Hematopoietic multipotent progenitor cell treated with erythropoietin and hydrocortisone succinate and interleukin-3 and kit ligand, for 6 days (in vitro differentiated cells): ENCODE data around the gene TMED4.

Source experiments
- DNase-seq: peaks from one replicate; pipeline ENCODE4 v3.0.0-alpha.2; 2015

TMED4 gene

GRCh38 chr7:44581879-44582603, at the start of gene TMED4:
TSS of gene TMED4 (minus strand) at chr7:44582231. CDS start at chr7:44582206, 25 bp downstream.
- peak; percentile 99 for DNase-seq

DNA sequence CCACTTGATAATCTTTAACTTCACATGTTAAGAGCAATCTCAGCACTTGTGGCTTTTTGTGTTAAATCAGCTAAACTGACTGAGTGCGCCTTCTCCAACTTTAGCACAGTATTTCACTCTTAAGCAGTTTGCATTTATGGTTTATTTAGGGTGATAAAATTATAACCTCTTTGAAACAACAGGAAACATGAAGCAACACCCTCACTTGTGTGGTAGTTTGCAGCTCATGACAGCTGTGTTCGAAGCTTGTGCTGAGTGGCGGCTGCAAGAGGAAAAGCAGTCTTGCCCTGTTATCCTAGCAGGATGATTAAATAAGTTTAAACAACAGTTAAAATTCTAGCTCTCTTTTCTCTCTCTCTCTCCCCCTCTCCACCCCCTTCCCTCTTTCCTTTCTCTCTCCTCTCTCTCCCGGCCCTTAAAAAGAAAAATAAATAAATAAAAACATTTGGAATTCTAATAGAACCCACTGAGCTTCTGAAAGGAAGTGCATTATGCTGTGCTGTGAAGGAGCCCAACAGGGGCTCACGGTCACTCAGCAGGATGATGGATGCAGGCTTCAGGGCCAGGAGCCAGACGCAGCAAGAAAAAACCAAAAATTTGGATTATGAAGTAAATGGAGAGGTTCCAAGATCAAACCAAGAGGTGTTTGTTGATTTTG, 49.6 kb upstream of the TMED4 start:
- peak; percentile 54 for DNase-seq

DNA sequence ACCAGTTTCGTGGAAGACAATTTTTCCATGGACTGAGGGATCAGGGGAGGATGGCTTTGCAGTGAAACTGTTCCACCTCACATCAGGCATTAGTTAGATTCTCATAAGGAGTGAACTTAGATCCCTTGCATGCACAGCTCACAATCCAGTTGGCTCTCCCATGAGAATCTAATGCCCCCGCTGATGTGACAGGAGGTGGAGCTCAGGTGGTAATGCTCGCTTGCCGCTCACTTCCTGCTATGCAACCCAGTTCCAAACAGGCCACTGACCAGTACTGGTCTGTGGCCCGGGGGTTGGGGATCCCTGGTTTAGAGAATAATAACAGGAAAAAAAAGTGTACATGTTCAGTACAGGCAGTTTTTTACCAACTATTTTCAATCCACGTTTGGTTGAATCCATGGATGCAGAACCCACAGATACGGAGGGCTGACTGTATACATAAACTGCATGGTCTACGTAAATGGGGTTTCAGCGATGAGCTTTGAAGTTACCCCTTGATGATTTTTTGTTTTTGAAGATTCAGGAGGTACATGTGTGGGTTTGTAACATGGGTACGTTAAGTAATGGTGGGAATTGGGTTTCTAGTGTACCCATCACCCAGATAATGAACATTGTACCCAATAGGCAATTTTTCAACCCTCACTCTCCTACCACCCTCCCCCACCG, 48.9 kb upstream of the TMED4 start:
- no peak for DNase-seq

DNA sequence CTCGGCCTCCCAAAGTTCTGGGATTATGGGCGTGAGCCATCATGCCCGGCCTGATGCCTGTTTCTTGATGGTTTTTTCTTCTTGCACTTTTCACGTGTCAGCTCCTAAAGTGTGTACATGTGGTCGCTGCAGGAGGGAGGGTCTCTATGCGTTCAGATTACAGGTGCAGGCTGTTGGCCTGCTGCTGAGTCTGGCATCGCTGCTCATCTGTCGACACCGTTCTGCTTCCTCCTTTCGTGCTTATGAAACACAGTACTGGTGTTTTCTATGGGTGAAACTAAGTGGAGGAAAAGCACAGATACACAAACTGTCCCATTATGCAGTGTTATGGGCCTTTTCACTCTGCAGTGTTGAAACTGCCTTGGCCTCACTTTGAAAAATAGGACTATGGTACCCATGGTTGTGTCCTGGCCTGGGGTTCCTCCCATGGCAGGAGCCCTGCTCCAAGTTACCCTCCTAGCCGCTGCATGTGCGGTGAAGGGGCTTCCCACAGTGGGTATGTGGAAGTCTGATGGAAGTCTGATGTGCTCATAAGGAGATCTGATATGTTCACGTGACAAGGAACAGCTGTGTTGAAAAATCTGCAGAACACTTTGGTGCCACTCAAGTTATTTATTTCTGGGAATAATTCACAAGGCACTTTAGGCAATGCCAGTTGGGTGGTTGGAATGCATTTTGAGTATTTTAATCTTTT, 47.9 kb upstream of the TMED4 start:
- DNase-seq: peak; percentile 41

GRCh38 chr7:44626620-44627019, 44.6 kb upstream of the TMED4 start:
- DNase-seq: no peak

- DNase-seq: peak; percentile 85
Measured at GRCh38 chr7:44625526-44626471, 43.8 kb upstream of the TMED4 start.

- DNase-seq: no peak
Measured at GRCh38 chr7:44624318-44624717, 42.3 kb upstream of the TMED4 start.

DNA sequence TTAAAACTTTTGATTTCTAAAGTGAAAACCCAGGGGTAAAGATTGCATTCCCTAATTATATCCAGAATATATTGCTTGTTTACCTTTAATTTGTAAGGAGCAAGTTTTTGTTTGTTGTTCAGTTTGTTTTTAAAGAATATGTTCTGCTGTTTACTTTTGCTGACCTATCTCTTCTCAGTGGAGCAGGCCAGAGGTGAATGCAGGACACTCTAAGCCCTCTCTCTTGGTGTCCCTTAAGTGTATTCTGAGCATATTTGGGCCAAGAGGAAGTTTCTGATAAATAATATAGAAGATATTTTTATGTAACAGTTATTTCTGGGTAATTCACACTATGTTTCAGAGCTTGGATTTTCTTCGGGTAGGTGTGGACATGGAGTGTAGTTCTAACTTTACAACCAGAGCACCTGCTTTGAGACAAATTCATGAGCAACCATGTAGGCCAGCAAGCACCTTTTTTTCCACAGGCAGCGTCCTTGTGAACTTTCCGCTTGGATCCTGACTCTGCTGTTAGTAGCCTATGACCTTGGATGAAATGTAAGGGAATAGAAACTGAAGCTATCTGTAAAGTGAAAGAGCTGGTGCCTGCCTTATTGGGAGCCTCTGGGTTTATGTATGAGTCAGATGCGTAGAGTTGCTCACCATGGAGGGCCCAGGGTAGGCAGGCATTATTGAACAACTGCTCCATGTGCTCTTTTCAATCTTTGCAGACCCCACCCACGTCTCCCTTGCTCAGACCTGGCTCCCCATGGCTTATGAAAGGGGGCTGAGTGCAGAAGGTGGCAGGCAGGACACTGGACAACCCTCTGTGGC, 40.5 kb upstream of the TMED4 start:
- DNase-seq: no peak

DNA sequence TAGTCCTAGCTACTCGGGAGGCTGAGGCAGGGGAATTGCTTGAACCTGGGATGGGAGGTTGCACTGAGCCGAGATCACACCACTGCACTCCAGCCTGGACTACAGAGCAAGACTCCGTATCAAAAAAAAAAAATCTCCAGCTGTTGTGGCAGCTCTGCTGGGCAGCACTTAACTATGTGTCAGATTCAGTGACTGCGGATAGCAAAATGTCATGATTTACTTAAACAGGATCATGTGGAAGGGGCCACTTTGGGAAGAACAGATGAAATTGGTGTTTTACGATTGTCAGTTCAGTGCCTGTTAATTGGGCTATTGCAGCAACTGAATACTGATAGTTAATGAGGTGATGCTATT, 39.7 kb upstream of the TMED4 start:
- no peak for DNase-seq

GRCh38 chr7:44621034-44621749, 39.2 kb upstream of the TMED4 start:
- DNase-seq: no peak

DNA sequence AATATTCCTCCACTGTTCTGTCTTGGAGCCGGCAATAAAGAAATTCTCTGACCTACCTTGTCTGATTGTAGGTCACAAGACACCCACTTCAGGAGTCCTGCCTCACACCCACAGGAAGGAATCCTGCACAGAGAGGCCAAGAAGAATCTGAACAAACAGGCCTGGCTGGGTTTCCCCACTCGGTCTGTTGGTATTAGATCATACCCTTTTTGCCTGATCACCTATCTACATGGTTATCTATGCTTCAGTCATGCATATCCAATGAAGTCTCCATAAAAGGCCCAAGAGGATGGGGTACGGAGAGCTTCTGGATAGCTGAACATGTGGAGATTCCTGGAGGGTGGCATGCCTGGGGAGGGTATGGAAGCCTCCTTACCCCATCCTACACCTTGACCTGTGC, 36.7 kb upstream of the TMED4 start:
- DNase-seq: no peak

GRCh38 chr7:44618045-44618444, 36.0 kb upstream of the TMED4 start:
- DNase-seq: no peak

DNA sequence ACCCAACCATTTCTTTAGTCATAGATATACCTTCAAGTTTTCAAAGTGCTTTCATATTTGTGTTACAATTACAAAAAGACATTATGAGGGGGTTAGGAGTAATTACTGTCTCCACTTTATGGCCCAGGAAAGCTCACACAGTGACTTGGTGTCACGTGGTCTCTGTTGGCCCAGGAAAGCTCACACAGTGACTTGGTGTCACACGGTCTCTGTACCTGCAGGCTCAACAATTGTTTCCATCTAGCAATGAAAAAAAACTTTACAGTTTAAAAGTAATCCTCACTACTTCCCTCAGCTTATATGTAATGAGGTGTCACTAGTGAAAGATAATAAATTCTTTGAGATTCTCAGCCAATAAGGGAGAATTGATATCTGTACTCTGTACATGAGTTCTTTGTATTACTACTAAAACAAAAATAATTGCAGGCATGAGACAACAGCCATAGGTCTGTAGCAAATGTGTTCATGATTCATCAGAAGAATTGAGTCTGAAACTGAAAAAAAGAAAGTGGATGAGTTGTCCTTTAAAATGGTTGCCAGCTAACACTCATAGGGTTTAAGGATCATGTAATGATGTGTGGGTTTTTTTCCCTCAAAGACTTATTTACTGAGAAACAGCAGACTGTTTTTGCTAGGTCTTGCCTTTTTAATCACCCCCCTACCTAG, 35.3 kb upstream of the TMED4 start:
- DNase-seq: no peak

DNA sequence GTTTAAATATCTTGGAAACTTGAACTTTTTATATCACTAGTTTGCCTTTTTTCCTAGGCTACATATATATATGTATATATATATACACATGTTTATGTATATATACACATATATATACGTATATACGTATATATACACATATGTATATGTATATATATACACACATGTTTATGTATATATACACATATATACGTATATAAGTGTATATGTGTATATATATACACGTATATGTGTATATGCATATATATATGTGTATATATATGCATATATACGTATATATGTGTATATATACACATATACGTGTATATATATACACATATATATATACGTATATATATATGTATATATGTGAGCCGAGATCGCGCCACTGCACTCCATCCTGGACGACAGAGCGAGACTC, 34.5 kb upstream of the TMED4 start:
- no peak for DNase-seq

- DNase-seq: no peak
Measured at GRCh38 chr7:44615793-44616192, 33.8 kb upstream of the TMED4 start.

GRCh38 chr7:44615149-44615611, 33.1 kb upstream of the TMED4 start:
- peak; percentile 49 for DNase-seq

DNA sequence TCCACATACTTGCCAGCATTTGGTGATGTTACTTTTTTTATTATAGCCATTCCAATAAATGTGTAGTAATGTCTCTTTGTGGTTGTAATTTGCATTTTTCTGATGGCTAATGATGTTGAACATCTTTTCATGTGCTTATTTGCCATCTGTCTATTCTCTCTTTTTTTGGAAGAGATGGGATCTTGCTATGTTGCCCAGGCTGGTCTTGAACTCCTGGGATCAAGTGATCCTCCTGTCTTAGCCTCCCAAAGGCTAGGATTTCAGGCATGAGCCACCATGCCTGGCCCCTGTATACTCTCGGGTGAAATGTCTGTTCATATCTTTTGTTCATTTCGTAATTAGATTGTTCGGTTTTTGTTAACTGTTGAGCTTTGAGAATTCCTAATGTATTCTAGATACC, 27.8 kb upstream of the TMED4 start:
- DNase-seq: no peak

DNA sequence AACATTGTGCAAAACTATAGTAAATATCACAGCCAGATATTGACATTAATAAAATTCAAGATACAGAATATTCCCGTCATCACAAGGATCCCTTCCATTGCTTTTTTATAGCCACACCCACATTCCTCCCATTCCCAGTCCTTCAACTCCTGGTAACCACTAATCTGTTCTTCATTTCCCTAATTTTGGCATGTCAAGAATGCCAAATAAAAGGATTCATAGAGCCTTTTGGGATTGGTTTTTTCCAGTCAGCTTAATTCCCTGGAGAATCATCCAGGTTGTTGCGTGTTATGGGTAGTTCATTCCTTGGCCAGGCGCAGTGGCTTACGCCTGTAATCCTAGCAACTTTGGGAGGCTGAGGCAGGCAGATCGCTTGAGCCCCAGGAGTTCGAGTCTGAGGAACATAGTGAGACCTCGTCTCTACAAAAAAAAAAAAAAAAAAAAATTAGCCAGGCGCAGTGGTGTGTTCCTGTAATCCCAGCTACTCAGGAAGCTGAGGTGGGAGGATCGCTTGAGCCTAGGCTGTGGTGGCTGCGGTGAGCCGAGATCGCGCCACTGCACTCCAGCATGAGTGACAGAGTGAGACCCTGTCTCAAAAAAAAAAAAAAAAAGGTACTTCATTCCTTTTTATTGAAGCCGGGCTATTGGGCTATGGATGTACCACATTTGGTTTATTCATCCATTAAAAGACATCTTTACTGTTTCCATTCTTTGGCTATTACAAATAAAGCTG, 27.1 kb upstream of the TMED4 start:
- DNase-seq: no peak
